CD4-positive, alpha-beta T cell treated with Interleukin-6 for 4 hours (primary cell): ENCODE results near the gene PTPRT.

Experiments
- DNase-seq: peaks from one replicate; pipeline ENCODE4 v3.0.0-alpha.2; 2020; ENCODE audit warnings: mixed read lengths

The PTPRT gene

DNA sequence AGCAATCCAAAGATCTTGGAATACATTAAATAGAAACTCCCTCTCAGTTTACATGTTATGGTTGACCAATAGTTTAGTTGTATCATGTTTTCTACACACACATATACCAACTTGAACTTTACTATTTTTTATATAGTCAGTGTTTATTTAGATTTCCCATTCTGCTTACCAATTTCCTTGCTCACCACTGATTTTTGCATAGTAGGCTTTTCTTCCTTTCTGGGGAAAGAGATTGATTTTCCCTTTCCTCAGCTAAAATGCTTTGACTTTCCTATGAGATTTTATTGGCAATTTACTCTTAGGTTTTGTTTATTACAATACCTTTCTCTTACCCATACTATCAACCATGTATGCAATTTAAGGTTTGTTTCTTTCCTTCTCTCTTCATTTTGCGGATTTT, 665.6 kb downstream of the PTPRT start:
- DNase-seq = no peak

DNA sequence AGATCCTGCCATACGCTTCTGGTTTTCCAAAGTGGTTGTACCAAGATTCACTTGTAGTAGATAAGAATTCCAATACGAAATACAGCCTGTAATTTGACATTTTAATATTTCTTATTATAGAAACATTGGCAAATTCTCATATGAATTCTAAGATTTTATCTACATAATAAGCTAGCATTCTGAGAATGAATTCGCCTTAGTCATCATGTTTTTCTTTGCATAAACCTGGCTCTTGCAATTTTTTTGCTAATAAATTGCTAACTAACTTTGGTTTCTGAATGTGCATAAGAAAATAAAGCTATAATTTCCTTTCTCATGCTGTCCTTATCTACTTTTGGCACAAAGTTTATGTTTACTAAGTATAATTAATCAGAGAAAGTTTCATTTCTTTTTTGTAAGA, 673.0 kb downstream of the PTPRT start:
- DNase-seq = no peak

DNA sequence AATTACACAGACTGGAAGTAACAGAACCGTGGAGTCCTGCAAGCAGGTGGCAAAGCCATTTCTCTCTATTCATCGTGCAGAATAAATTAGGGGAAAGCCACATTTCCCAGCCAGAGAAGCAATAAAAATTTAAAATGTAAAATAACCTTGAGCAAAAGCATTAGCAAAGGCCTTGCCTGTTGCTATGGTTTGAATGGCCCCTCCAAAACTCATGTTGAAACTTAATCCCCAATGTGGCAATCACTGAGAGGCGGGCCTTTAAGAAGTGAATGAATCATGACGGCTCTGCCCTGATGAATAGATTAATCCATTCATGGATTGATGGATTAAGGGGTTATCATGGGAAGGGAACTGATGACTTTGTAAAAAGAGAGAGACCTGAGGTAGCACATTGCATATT, 679.0 kb downstream of the PTPRT start:
- no peak for DNase-seq

DNA sequence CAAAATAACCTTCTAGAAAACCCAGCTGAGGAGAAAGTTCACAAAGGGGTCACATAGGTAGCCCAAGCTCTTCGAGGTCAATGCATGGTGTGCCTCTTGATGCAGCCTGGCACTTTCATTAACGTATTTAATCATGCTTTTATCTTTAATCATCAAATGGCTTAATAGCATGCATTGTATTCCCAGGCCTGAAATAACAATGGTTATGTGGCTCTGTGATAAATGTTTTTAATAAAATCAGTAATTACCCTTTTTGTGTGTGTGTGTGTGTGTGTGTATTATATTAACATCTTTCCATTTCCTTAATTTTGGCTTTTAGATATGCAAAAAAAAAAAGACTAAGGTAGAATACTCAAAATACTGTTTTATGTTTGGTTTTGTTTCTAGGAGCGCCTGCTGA, 681.8 kb downstream of the PTPRT start:
- DNase-seq = no peak

DNA sequence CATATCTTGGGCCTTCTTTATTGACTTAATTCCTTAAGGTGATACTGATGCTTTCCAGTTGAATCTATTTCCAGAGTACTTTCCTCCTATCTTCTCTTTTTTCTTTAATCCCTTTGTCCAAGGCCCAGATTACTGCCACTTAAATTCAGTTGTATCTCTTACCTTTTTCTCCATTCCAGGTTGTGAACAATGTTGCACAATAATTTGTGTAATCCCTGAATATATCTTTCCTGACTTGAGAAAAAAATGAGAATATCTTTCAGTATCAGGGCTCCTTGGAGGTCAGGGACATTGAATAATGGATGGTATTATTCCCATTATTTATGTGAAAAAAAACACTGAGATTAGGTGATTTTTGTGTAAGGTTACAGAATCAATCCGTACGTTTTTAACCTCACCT, 683.3 kb downstream of the PTPRT start:
- no peak for DNase-seq

DNA sequence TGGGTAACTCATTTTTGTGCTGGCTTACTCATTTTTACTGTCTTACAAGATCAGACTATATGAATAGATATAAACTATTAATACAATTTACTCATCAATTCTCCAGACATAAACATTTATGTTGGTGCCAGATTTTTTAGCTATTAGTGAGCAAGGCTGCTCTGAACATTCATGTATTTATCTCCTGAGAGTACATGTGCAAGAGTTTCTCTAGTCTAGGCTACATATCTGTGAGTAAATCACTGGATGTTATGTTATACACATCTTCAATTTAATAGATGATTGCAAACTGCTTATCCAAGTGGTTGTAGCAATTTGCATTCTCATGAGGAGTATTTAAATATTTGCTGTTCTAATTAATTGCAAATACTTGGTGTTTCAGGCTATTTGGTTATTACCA, 687.1 kb downstream of the PTPRT start:
- no peak for DNase-seq

DNA sequence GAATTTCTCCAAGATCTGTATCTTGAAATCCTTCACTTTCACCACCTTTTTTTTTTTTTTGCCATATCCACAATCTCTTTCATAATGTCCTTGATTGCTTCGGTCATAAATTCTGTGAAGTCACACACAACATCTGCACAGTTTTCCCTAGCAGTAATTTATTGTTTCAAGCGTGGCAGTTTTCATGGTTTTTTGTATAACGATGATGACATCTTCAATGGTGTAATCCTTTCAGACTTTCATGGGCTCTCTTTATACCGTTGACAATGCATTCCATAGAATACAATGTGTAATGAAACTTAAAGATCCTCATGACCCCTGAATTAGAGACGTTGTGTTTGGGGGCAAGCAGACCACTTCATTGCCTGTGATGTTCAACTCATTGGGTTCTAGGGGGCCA, 693.1 kb downstream of the PTPRT start:
- DNase-seq = no peak

DNA sequence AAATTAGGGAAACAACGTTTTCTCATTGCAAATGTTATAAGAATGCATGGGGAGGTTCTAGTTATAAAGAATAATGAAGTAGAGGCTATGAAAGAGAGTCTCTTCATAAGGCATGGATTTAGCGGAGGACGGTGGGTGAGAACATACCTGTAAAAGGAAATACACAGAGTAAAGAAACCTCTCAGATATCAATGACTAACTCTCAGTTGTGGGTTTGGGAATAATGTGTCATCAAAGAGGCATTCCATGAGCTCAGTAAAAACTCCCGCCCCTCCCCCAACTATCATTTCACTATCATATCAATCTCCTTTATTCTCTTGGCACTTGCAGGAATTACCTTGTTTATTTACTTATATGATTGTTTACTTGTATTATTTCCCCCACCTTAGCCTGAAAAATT, 695.4 kb downstream of the PTPRT start:
- no peak for DNase-seq

DNA sequence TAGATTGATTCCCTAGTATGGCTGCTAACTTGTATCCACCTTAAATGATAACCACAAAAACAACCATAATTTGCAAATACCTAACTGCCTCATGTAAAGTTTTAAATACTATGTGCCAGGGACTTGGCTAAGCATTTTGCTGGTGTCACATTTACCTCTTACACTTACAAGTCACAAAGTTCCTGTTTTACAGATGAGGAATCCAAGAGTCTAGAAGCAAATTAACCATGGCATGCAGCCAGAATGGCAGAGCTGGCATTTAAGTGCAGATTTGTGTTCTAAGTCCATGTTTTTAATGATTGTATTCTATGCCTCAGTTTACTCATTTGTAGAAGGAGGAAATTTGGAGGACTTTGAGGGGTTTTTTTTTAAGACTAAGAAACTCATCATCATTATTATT, 696.7 kb downstream of the PTPRT start:
- no peak for DNase-seq

DNA sequence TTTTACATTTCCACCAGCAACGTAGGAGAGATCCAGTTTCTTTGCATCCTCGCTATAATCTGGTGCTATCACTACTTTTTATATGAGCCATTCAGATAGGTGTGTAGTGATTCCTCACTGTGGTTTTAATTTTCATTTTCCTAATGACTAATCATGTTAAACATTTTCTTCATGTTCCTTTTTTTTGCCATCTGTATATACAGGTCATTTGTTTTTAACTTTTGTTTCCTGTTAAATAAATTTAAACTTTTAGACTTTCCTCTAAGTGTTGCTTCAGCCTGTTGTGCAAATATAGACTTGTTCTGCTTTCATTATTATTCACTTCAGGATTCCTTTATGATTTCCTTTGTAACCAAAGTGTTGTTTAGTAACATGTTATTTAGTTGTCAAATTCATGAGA, 697.4 kb downstream of the PTPRT start:
- DNase-seq = no peak

DNA sequence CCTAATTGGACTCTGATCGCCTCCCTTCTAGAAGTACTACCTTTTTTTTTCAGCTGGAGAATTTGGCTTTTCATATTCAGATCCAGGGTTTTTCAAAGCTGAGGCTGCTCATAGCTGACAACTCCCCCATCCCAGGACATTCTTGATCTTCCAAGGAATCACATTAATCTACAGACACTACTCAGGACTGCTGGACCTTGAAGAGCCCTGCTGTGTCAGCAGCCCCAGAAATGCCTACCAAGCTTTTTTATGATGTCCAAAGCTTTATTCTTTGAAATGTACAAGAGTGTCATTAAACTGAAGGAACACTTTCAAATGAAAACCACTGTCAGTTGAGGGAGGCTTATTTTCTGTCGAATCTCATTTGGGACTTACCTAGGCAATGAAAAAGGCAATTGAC, 704.1 kb downstream of the PTPRT start:
- DNase-seq = no peak

DNA sequence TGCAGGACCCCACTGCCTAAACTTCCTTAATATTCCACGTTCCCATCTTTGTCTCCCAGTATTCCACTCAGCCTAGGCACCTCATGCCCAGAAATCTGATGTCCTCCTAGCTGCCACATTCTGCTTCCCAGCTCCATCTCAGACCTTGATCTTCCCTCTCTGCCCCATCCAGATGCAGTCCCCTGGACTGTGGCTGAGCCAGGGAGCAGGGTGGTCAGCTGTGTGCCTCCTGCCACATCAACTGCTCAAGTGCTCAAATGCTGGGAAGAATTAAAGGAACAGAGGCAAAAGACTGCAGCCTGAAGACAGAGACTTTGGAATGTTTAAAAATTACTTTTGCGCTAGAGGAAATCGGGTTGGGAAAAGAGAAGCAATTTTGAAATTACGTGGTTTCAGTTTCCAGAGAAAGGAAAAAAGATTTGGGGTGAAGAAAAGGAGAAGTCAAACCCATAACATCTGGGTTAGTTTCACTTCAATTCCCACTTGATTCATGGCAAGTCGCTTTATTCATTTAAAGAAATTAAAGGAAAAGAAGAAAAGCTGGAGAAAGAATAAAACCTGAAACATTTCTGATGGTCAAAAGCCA, 704.8 kb downstream of the PTPRT start:
- no peak for DNase-seq

DNA sequence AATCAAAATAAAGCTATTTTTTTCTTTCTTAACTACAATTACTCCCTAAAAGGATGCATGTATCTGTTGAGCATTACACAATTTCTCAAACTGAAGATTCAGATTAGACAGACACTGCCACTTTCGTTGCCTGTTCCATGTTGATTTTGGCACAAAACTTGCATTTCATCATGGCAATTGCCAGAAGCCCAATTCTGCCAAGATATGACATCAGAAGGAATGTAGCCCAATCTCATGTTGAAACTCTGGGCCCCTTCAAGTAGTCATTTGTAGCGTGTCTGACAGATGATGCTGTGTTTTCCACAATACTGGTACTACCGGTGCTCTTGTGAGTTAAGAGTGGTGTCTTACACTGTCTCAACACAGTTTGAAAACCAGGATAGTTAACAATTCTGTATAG, 705.4 kb downstream of the PTPRT start:
- no peak for DNase-seq

DNA sequence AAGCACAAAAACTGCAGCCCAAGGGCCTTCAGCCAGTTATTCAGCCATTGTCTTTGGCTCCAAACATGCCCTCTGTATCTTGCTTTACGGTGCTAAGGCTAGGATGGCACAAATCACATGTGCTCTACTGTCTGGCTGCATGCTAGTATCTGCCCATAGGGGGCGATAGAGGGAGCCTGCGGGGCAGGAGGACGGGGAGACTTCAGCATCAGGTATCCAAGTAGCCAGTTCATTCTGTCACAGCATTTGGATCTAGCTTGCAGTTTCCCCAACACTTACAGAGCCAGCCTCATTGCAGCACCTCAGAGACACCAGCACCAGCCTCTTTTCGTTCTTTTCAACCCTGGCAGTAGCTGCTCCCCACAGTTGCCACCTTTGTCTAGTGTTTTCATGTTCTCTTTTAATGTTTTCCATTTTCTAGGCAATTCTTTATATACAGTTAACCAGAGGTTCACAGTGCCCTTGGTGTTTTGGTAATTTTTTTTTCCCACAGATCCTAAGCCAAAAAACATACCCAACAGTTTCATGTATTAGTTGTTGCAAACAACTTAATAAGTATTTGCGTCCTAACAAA, 705.9 kb downstream of the PTPRT start:
- no peak for DNase-seq

DNA sequence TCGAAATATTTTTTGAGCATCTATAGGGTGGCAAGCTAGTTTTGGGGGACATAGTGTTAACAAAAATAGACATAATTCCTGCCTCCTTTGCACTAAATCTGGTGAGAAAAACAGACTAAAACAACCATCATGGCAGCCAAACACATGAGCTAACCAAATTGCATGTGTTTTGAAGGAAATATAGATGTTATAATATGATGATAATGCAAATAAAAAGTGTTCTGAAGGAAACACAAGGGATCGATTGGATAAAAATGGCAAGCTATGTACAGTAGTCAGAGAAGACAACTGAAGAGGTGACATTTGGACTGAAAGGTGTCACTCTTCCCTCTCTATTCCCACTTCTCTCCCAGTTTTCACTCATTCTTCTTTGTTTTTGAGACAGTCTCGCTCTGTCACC, 706.9 kb downstream of the PTPRT start:
- DNase-seq = no peak

DNA sequence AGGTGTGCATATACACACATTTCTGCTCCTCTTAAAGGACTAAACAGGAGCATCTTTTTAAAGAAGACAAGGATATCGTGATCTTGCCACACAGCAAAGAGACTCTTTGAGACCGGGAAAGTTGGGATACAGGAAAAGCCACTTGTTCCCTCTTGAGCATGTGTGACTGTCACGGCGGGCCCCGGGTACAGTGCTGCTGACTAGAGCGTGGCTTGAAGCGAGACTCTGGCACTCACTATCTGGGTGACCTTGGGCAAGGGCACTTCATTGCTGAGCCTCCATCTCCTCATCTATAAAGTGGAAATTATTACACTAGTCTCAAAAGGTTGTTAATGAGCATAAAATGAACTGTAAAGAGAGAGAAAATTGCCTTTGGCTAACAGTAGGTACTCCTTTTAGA, 713.9 kb downstream of the PTPRT start:
- no peak for DNase-seq

DNA sequence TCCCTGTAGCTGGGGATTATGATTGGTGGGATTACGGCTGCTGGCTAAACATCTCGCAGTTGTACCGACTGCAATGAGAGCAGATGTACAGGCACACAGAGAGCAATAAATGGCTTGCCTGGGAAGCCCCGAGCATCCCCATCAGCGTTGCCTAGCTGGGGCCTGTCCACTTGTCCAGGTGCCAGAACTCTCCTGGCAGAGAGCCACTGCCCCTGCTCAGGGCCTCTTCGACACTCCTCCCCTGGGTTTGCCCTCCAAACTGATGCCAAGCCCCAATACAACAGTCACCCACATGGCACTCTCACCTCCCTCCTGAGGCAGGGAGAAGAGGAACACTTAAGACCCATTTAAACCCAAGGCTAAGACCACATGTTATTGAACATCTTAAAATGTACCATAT, 715.1 kb downstream of the PTPRT start:
- DNase-seq = no peak

DNA sequence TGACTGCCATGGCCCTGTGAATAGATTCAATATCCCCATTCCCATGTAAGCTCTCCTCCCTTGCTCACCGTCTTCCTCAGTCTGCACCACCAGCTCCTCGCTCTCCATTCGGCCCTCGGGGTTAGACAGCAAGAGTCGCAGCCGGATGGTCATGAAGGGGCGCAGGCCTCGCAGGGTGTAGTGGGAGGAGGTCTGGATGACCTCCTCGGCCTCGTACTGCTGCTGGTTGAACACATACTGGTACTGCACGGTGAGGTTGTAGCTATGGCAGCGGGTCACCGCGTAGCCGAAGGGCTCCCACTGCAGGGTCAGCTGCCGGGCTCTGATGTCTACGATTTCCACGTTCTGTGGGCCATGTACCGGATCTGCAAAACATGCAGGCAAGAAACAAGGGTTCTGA, 717.5 kb downstream of the PTPRT start:
- no peak for DNase-seq

DNA sequence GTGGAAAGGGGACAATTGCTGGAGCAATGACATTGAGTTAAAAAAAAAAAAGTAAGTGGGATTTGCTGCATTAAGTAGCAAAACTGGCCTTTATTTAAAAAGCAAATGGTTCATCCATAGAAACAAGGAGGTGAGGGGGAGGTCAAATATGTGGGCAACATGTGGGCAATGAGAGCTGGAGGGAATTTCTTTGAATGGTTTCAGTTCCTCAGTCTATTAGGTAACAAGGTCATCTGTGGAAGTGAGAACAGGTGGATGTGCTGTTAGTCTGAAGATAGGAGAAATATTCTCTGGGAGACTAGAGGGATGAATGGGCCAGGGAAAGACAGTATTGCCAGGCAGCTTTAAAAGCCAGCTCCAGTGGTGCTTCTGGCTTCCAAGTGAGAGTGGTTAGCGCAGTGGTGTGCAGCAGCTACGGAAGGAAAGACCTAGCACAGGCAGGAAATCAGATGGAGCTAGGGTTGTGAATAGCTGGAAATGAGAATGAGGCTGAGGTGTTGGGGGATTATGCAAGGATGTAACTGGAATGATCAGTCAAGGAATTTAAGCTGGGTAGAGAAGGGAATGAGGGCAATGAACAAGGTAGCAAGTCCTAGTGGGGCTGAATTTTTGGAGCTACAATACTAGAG, 727.6 kb downstream of the PTPRT start:
- DNase-seq = no peak

DNA sequence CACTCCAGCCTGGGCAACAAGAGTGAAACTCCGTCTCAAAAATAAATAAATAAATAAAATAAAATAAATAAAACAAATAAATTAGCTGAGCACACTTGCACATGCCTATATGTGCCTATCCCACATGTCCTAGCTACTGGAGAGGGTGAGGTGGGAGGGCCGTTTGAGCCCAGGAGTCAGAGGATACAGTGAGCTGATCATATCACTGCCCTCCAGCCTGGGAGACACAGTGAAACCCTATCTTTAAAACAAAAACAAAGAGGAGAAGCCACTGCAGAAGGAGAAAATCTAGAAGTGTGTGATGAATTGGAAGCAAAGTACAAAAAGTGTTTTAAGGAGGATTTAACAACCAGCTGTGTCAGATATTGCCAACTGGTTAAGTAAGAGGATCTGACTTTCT, 728.4 kb downstream of the PTPRT start:
- no peak for DNase-seq

DNA sequence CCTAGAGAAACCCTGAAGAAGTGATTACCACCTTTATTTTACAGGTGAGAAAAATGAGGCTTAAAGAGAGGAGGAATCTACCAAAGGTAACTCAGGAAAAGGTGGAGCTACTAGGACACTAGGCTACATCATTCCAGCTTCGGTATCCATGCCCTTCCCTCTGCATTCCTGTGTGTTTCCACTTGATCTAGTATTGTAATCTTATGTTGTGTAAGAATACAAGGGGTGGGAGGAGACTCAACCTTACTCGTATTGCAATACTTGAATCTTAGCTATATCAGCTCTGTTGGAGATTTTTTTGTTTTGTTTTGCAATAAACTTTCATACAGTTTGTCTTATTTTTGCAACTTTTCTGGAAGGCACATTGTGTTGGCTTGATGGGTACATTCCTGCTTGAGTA, 742.4 kb downstream of the PTPRT start:
- no peak for DNase-seq

DNA sequence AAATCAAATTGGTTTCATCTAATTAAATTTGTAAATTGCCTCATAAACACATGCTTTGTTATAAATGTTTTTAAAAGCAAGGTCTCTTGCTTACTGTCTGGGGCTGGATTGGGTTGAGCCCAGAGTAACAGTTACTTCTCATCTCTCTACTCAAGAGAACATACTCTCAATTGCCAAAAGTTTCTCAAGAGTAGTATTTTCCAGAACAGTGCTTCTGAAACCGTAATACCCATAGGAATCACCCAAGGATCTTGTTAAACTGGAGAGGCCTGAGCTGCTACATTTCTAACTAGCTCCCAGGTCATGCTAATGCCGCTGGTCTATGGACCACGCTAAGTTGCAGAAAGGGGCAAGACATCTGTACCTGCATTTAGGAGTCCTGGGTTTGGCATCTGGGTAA, 744.9 kb downstream of the PTPRT start:
- no peak for DNase-seq

DNA sequence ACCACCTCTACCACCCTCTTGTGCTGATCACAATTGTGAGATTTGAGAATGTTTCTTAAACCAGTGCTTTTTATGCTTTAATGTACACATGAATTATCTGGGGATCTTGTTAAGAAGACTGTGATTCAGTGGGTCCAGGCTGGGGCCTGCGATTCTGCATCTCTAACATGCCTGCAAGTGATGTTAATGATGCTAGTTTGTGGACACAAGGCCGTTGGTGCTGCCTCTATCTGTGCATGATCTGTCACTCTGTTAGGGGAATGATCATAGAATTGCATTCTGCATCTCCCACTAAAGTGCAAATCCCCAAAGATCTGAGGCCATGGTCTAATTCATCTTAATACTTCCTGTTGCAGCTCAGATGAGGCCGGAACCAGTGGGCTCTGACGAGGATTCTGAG, 746.5 kb downstream of the PTPRT start:
- DNase-seq = no peak

DNA sequence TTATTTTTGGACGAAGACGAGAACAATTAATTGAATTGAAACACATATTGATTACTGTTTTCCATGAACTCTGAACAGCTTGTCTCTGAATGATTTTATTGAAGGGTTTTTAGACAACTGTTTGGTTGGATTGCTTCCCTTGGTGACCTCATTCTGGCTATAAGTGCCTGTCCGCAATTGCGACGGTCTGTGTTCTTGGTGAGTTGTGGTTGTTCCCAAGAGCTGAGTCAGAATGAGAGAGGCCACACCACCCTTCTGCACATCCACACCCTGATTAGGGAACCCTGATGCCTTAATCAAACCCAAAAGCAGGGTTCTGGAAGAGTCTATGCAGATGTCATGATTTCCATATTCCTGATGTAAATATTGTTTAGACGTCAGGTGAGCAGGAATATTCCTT, 747.0 kb downstream of the PTPRT start:
- no peak for DNase-seq

DNA sequence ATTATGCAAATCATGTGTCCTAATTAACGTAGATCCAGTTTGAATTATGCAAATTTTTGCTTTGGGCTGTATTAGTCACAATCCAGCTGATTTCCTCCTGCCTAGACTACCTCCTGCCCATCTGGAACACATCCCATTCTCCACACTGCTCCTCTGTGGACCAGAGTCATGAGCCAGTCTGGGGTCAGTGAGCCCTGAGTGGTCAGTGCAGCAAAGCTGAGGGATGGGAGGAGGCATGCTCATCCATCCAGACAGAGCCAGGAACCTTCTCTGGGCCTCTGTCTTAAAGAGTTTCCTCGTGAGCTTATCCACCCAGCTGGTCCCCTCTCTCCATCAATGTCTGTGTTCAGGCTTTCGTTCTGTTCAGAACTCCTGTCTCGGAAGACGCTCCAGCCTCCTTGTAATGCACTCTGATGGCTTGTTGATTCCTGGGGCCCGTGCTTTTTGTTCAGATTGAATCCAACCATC, 747.8 kb downstream of the PTPRT start:
- DNase-seq = no peak
